ENCODE data around the gene RND3.

Gene RND3

DNA sequence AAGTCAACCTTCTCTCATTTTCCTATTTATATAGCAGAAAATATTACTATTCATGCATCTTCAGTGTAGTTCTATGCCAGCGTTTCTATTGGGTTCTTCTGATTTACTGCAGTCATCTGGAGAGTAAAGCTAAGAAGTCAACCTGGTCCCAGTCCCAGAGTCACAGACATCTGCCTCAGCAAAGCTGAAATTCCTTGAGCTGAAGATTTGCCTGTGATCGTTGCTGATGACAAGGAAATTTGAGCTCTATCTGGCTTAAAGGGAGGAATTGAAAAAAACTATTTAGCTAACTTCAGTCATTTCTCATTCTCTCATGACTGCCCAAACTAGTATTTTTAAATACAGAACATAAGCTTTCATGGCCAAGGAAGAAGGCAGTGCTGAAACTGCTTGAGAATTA is 45.7 kb downstream of the RND3 start:
- H3K9me3 ChIP-seq (ENCODE audit: control insufficient read depth, low read length) = no peaks in the 10 kb centered on the region
- no peak overlapping the region for H3K4me3 ChIP-seq (ENCODE audit: extremely low read depth, insufficient read depth, low read length, poor library complexity, severe bottlenecking)
- no peak overlapping the region for H3K27ac ChIP-seq (ENCODE audit: low read depth, low read length, severe bottlenecking)
- H3K36me3 ChIP-seq (ENCODE audit: control insufficient read depth, insufficient read depth, low read length) = no peaks in the 10 kb centered on the region
- WGBS, 2 experiments (ENCODE audit: insufficient coverage in 2 of 2) = 100% methylated on average over 1 of the region's 2 CpGs; no CpG with 5 or more reads in 1 of the 2 experiments
- H3K4me1 ChIP-seq (ENCODE audit: control insufficient read depth, insufficient read depth, low read length, poor library complexity, severe bottlenecking) = no peaks in the 10 kb centered on the region

DNA sequence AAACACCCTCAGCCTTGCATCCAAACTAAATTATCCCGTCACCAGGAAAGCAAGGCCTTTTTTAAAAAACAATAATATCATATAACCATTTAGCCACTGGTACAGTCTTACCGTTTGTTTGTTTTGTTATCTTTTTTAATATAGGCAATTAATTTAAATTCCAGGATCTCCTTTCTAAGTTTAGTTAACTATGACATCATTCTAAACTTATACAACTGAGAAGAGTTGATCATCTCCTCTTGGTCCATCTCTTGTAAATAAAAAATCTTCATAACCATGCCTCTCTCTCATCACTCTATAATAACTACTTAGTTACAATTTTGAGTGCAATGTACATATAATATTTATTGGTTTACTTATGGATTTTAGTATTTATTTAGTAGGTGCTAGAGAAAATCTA is 46.2 kb downstream of the RND3 start:
- no peak overlapping the region for H3K4me3 ChIP-seq (ENCODE audit: extremely low read depth, insufficient read depth, low read length, poor library complexity, severe bottlenecking)
- H3K9me3 ChIP-seq (ENCODE audit: control insufficient read depth, low read length) = no peaks in the 10 kb centered on the region
- H3K36me3 ChIP-seq (ENCODE audit: control insufficient read depth, insufficient read depth, low read length) = no peaks in the 10 kb centered on the region
- H3K4me1 ChIP-seq (ENCODE audit: control insufficient read depth, insufficient read depth, low read length, poor library complexity, severe bottlenecking) = no peaks in the 10 kb centered on the region
- no CpG with 5 or more reads among the region's 2 CpGs for WGBS, 2 experiments (ENCODE audit: insufficient coverage in 2 of 2)
- no peak overlapping the region for H3K27ac ChIP-seq (ENCODE audit: low read depth, low read length, severe bottlenecking)

GRCh38 chr2:150438654-150439053 is 48.8 kb downstream of the RND3 start:
- no CpG with 5 or more reads among the region's 2 CpGs for WGBS, 2 experiments (ENCODE audit: insufficient coverage in 2 of 2)
- Histone ChIP-seq H3K4me1 (ENCODE audit: control insufficient read depth, insufficient read depth, low read length, poor library complexity, severe bottlenecking) (no peaks in the 10 kb centered on the region), H3K36me3 (ENCODE audit: control insufficient read depth, insufficient read depth, low read length) (no peaks in the 10 kb centered on the region), H3K27ac (ENCODE audit: low read depth, low read length, severe bottlenecking) (no peak overlapping the region), H3K9me3 (ENCODE audit: control insufficient read depth, low read length) (peaks cover 8% of the 10 kb centered on the region), H3K4me3 (ENCODE audit: extremely low read depth, insufficient read depth, low read length, poor library complexity, severe bottlenecking) (no peak overlapping the region)

- Histone ChIP-seq H3K4me3 (ENCODE audit: extremely low read depth, insufficient read depth, low read length, poor library complexity, severe bottlenecking) (no peak overlapping the region), H3K36me3 (ENCODE audit: control insufficient read depth, insufficient read depth, low read length) (no peaks in the 10 kb centered on the region), H3K27ac (ENCODE audit: low read depth, low read length, severe bottlenecking) (no peak overlapping the region), H3K9me3 (ENCODE audit: control insufficient read depth, low read length) (peaks cover 8% of the 10 kb centered on the region), H3K4me1 (ENCODE audit: control insufficient read depth, insufficient read depth, low read length, poor library complexity, severe bottlenecking) (no peaks in the 10 kb centered on the region)
- WGBS, 2 experiments (ENCODE audit: insufficient coverage in 2 of 2) = 86% methylated on average over 1 of the region's 2 CpGs; no CpG with 5 or more reads in 1 of the 2 experiments
Observed at GRCh38 chr2:150438041-150438440, 49.4 kb downstream of the RND3 start.

GRCh38 chr2:150432312-150432625 is 55.2 kb downstream of the RND3 start:
- no peaks in the 10 kb centered on the region for H3K4me1 ChIP-seq (ENCODE audit: control insufficient read depth, insufficient read depth, low read length, poor library complexity, severe bottlenecking)

GRCh38 chr2:150431561-150432311 is 55.7 kb downstream of the RND3 start:
- WGBS, 2 experiments (ENCODE audit: insufficient coverage in 2 of 2) = no CpG with 5 or more reads among the region's 1 CpG
- Histone ChIP-seq H3K36me3 (ENCODE audit: control insufficient read depth, insufficient read depth, low read length) (no peaks in the 10 kb centered on the region), H3K4me3 (ENCODE audit: extremely low read depth, insufficient read depth, low read length, poor library complexity, severe bottlenecking) (no peak overlapping the region)

More at GRCh38 chr2:150432312-150432625, 55.2 kb downstream of the RND3 start:
- Histone ChIP-seq H3K36me3 (ENCODE audit: control insufficient read depth, insufficient read depth, low read length) (no peaks in the 10 kb centered on the region), H3K9me3 (ENCODE audit: control insufficient read depth, low read length) (peaks cover 8% of the 10 kb centered on the region), H3K4me3 (ENCODE audit: extremely low read depth, insufficient read depth, low read length, poor library complexity, severe bottlenecking) (no peak overlapping the region), H3K27ac (ENCODE audit: low read depth, low read length, severe bottlenecking) (no peak overlapping the region)
- 87 to 92% methylated on average over 3 of the region's 3 CpGs for WGBS, 2 experiments (ENCODE audit: insufficient coverage in 2 of 2)

DNA sequence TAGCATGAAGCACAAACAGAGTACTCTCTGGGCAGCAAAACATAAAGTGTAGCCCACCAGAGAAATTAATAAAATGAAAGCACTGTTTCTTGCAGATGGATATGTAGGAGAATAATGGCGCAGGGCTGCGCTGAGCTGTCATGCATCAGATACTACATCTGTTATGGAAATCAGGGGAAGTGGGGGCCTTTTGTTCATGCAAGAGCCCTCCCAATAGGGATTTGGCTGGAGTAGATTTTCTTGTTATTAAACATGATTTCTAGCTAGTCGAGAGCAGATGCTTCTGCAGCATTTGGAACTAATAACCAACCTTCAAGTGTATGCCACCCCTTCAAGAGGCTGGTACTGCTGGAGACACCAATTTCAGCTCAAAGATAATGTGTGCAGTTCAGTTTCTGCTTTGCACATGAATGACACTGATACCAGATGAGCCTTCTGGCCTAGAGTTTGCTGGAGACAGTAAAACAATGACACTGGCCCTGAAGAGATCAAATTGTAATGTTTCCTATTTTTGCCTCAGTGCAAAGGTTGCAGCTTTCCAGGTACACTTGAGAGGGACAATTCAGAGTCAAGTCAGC is 58.0 kb downstream of the RND3 start:
- Histone ChIP-seq H3K36me3 (ENCODE audit: control insufficient read depth, insufficient read depth, low read length) (no peaks in the 10 kb centered on the region), H3K4me3 (ENCODE audit: extremely low read depth, insufficient read depth, low read length, poor library complexity, severe bottlenecking) (no peak overlapping the region), H3K4me1 (ENCODE audit: control insufficient read depth, insufficient read depth, low read length, poor library complexity, severe bottlenecking) (no peaks in the 10 kb centered on the region), H3K27ac (ENCODE audit: low read depth, low read length, severe bottlenecking) (no peak overlapping the region), H3K9me3 (ENCODE audit: control insufficient read depth, low read length) (no peaks in the 10 kb centered on the region)
- 81 to 100% methylated on average over 2 to 3 of the region's 3 CpGs for WGBS, 2 experiments (ENCODE audit: insufficient coverage in 2 of 2)

More at GRCh38 chr2:150431561-150432311, 55.7 kb downstream of the RND3 start:
- H3K27ac ChIP-seq (ENCODE audit: low read depth, low read length, severe bottlenecking) = no peak overlapping the region
- H3K9me3 ChIP-seq (ENCODE audit: control insufficient read depth, low read length) = peaks cover 8% of the 10 kb centered on the region
- H3K4me1 ChIP-seq (ENCODE audit: control insufficient read depth, insufficient read depth, low read length, poor library complexity, severe bottlenecking) = no peaks in the 10 kb centered on the region

DNA sequence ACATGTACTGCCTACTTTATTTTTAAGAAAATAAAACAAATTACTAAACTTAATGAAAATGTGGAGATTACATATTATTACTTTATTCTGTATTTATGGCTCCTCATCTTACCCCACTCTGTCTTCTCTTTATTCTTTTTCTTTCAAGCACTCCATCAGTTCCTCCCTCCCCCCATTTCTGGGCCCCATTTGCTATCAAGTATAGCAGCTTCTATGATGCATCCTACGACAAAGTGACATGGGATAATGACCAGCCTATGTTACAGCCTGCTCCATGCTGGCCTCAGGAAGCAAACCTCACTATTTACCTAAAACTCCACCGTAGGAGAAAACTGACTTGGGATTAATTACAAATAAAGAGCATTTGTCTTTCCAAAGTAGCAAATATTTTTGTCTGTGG is 58.8 kb downstream of the RND3 start:
- no peaks in the 10 kb centered on the region for H3K4me1 ChIP-seq (ENCODE audit: control insufficient read depth, insufficient read depth, low read length, poor library complexity, severe bottlenecking)
- no peaks in the 10 kb centered on the region for H3K36me3 ChIP-seq (ENCODE audit: control insufficient read depth, insufficient read depth, low read length)
- H3K27ac ChIP-seq (ENCODE audit: low read depth, low read length, severe bottlenecking) = no peak overlapping the region
- no CpG with 5 or more reads among the region's 2 CpGs for WGBS, 2 experiments (ENCODE audit: insufficient coverage in 2 of 2)
- no peak overlapping the region for H3K4me3 ChIP-seq (ENCODE audit: extremely low read depth, insufficient read depth, low read length, poor library complexity, severe bottlenecking)
- H3K9me3 ChIP-seq (ENCODE audit: control insufficient read depth, low read length) = no peaks in the 10 kb centered on the region

- 79% methylated on average over 3 of the region's 3 CpGs; no CpG with 5 or more reads in 1 of the 2 experiments for WGBS, 2 experiments (ENCODE audit: insufficient coverage in 2 of 2)
- no peaks in the 10 kb centered on the region for H3K9me3 ChIP-seq (ENCODE audit: control insufficient read depth, low read length)
- H3K36me3 ChIP-seq (ENCODE audit: control insufficient read depth, insufficient read depth, low read length) = no peaks in the 10 kb centered on the region
- no peaks in the 10 kb centered on the region for H3K4me1 ChIP-seq (ENCODE audit: control insufficient read depth, insufficient read depth, low read length, poor library complexity, severe bottlenecking)
- H3K4me3 ChIP-seq (ENCODE audit: extremely low read depth, insufficient read depth, low read length, poor library complexity, severe bottlenecking) = no peak overlapping the region
- no peak overlapping the region for H3K27ac ChIP-seq (ENCODE audit: low read depth, low read length, severe bottlenecking)
Observed at GRCh38 chr2:150427298-150427697, 60.2 kb downstream of the RND3 start.

DNA sequence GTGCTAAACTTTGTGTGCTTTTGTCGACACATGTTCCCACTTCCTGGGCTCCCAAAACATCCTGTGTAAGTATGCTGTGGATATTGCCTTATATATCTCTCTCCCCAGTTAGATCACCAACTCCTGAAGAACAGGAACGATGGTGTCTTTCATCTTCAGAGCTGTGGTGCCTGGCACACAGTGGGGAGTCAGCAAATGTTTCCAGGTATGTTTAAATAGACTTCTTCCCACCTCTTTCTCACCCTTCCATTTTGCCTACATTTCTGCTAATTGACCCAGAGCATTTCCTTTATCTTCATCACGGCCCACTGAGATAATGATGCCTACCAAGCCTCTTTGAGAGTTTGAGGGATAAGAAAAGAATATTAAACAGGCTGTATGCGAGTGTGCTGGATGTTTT is 60.7 kb downstream of the RND3 start:
- Histone ChIP-seq H3K27ac (ENCODE audit: low read depth, low read length, severe bottlenecking) (no peak overlapping the region), H3K9me3 (ENCODE audit: control insufficient read depth, low read length) (no peaks in the 10 kb centered on the region), H3K4me1 (ENCODE audit: control insufficient read depth, insufficient read depth, low read length, poor library complexity, severe bottlenecking) (no peaks in the 10 kb centered on the region), H3K4me3 (ENCODE audit: extremely low read depth, insufficient read depth, low read length, poor library complexity, severe bottlenecking) (no peak overlapping the region), H3K36me3 (ENCODE audit: control insufficient read depth, insufficient read depth, low read length) (no peaks in the 10 kb centered on the region)
- 83% methylated on average over 1 of the region's 4 CpGs; no CpG with 5 or more reads in 1 of the 2 experiments for whole genome bisulfite sequencing, 2 experiments (ENCODE audit: insufficient coverage in 2 of 2)

DNA sequence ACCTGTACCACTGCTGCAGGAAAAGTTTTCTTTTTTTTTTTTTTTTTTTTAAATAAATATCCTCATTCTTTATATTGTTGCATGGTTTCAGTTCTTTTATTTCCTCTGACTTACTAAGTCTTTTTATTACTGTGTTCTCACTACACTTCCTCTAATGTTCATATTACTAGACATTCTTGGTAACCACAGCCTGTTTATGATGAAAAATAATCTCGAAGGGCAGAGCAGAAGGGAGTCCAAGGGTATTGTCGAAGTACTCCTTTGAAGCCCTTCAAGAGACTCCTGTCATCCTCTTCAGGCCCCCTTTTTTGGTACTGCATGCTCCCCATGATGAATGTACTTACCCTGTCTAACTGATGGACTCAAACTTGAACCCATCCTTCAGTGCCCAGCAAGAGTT is 61.2 kb downstream of the RND3 start:
- H3K27ac ChIP-seq (ENCODE audit: low read depth, low read length, severe bottlenecking) = no peak overlapping the region
- no peaks in the 10 kb centered on the region for H3K36me3 ChIP-seq (ENCODE audit: control insufficient read depth, insufficient read depth, low read length)
- H3K9me3 ChIP-seq (ENCODE audit: control insufficient read depth, low read length) = no peaks in the 10 kb centered on the region
- WGBS, 2 experiments (ENCODE audit: insufficient coverage in 2 of 2) = 88 to 100% methylated on average over 1 to 2 of the region's 2 CpGs
- no peaks in the 10 kb centered on the region for H3K4me1 ChIP-seq (ENCODE audit: control insufficient read depth, insufficient read depth, low read length, poor library complexity, severe bottlenecking)
- H3K4me3 ChIP-seq (ENCODE audit: extremely low read depth, insufficient read depth, low read length, poor library complexity, severe bottlenecking) = no peak overlapping the region
